Activated CD4-positive, alpha-beta T cell treated with anti-CD3 and anti-CD28 coated beads, Interleukin-2, amount 50 U/mL, for 1 hour (primary cell): ENCODE results near the gene BBX.
"Not testable (repeated sequence)": the region's sequence is repeated elsewhere in the genome, so short reads cannot be mapped to it uniquely, and the experiment has no call there.

Experiments used
- DNase-seq: peaks from one replicate; pipeline ENCODE4 v3.0.0-alpha.2; 2020

The BBX gene

GRCh38 chr3:107689355-107689754 is 166.6 kb downstream of the BBX start:
- DNase-seq = no peak

GRCh38 chr3:107690522-107691138 is 167.9 kb downstream of the BBX start:
- DNase-seq = no peak

GRCh38 chr3:107691984-107692383 is 169.2 kb downstream of the BBX start:
- not testable (repeated sequence) for DNase-seq

GRCh38 chr3:107697348-107697747 is 174.6 kb downstream of the BBX start:
- DNase-seq = not testable (repeated sequence)

- DNase-seq = not testable (repeated sequence)
Measured at GRCh38 chr3:107697855-107698254, 175.1 kb downstream of the BBX start.

GRCh38 chr3:107699682-107700081 is 176.9 kb downstream of the BBX start:
- no peak for DNase-seq

- no peak for DNase-seq
Measured at GRCh38 chr3:107701299-107701698, 178.5 kb downstream of the BBX start.

GRCh38 chr3:107704477-107704876 is 181.7 kb downstream of the BBX start:
- DNase-seq = no peak

- DNase-seq = no peak
Measured at GRCh38 chr3:107705046-107705445, 182.3 kb downstream of the BBX start.

- DNase-seq = no peak
Measured at GRCh38 chr3:107710851-107711250, 188.1 kb downstream of the BBX start.

- no peak for DNase-seq
Measured at GRCh38 chr3:107716734-107717133, 194.0 kb downstream of the BBX start.

- DNase-seq = no peak
Measured at GRCh38 chr3:107718547-107718946, 195.8 kb downstream of the BBX start.

- DNase-seq = no peak
Measured at GRCh38 chr3:107727102-107727501, 204.3 kb downstream of the BBX start.

- no peak for DNase-seq
Measured at GRCh38 chr3:107729686-107730085, 206.9 kb downstream of the BBX start.

- no peak for DNase-seq
Measured at GRCh38 chr3:107734317-107734716, 211.6 kb downstream of the BBX start.

- DNase-seq = no peak
Measured at GRCh38 chr3:107737914-107738313, 215.2 kb downstream of the BBX start.

- no peak for DNase-seq
Measured at GRCh38 chr3:107738486-107739183, 215.9 kb downstream of the BBX start.

GRCh38 chr3:107739227-107739626 is 216.5 kb downstream of the BBX start:
- DNase-seq = no peak

- no peak for DNase-seq
Measured at GRCh38 chr3:107740992-107741896, 218.5 kb downstream of the BBX start.

GRCh38 chr3:107745354-107745753 is 222.6 kb downstream of the BBX start:
- no peak for DNase-seq

GRCh38 chr3:107752202-107752990 is 229.6 kb downstream of the BBX start:
- DNase-seq = no peak

- DNase-seq = no peak
Measured at GRCh38 chr3:107753494-107753893, 230.7 kb downstream of the BBX start.

GRCh38 chr3:107753976-107754375 is 231.2 kb downstream of the BBX start:
- no peak for DNase-seq
